Liver (tissue), 9 donors: Measurements from ENCODE around the gene HDAC10. TPM values are rescaled to one million over a fixed set of nuclear protein-coding genes. Genes with fewer than 3 reads are reported as not detected.

ENCODE experiments used
- DNase-seq: peaks from one replicate; pipeline ENCODE4 v3.0.0-alpha.2; 2017; ENCODE audit warnings: low spot score
- H3K27ac ChIP-seq, 2 donors: one replicate each; pipeline ENCODE4 v1.7.0; 2013; ENCODE audit warnings: inconsistent platforms in 2 of 2, low read length in 2 of 2, control low read depth in 1 of 2, low read depth in 1 of 2, mild to moderate bottlenecking in 1 of 2
- H3K27me3 ChIP-seq, 4 donors: one replicate each; pipeline versions ENCODE4 v1.6.1 to v1.7.0; 2013; ENCODE audit warnings: low read length in 3 of 4, inconsistent platforms in 1 of 4, mild to moderate bottlenecking in 1 of 4, moderate library complexity in 1 of 4; ENCODE audit not compliant: control insufficient read depth in 4 of 4, insufficient read depth in 4 of 4
- H3K36me3 ChIP-seq, 4 donors: one replicate each; pipeline versions ENCODE4 v1.6.1 to v1.7.0; 2013; ENCODE audit warnings: low read length in 3 of 4, mild to moderate bottlenecking in 3 of 4, low read depth in 1 of 4, moderate library complexity in 1 of 4; ENCODE audit not compliant: control insufficient read depth in 4 of 4, insufficient read depth in 3 of 4
- H3K4me1 ChIP-seq, 4 donors: one replicate each; pipeline versions ENCODE4 v1.6.1 to v1.7.0; 2013; ENCODE audit warnings: low read length in 3 of 4, mild to moderate bottlenecking in 3 of 4, moderate library complexity in 1 of 4; ENCODE audit not compliant: control insufficient read depth in 4 of 4, insufficient read depth in 4 of 4
- H3K4me3 ChIP-seq, 3 donors: one replicate each; pipeline versions ENCODE4 v1.6.1 to v1.7.0; 2013; ENCODE audit warnings: low read length in 3 of 3, control low read depth in 1 of 3, low read depth in 1 of 3, mild to moderate bottlenecking in 1 of 3
- H3K9ac ChIP-seq, 2 donors: one replicate each; pipeline ENCODE4 v1.7.0; 2013; ENCODE audit warnings: low read length in 2 of 2, mild to moderate bottlenecking in 2 of 2, moderate library complexity in 2 of 2, control low read depth in 1 of 2, low read depth in 1 of 2
- H3K9me3 ChIP-seq, 4 donors: one replicate each; pipeline versions ENCODE4 v1.6.1 to v1.7.0; 2013; ENCODE audit warnings: low read length in 3 of 4; ENCODE audit not compliant: control insufficient read depth in 4 of 4
- ATF3 ChIP-seq: IDR thresholded peaks from 2 replicates; pipeline ENCODE4 v1.6.1; 2016; ENCODE audit warnings: antibody characterized with exemption
- CTCF ChIP-seq: fragments of 150-350 bp; IDR thresholded peaks from 2 replicates; pipeline ENCODE4 v1.5.1; 2017; ENCODE audit warnings: improper control_type of control experiment, low read depth, low read length; ENCODE audit not compliant: missing input control
- EGR1 ChIP-seq, 2 donors: IDR thresholded peaks; 2 replicates each; pipeline ENCODE4 v1.6.1; 2016 to 2018; ENCODE audit warnings: antibody characterized with exemption in 2 of 2, low read depth in 2 of 2
- FOXA1 ChIP-seq: IDR thresholded peaks from 2 replicates; pipeline ENCODE4 v1.6.1; 2016; ENCODE audit warnings: antibody characterized with exemption
- FOXA2 ChIP-seq: IDR thresholded peaks from 2 replicates; pipeline ENCODE4 v1.6.1; 2016; ENCODE audit warnings: antibody characterized with exemption
- HNF4A ChIP-seq, 2 donors: conservative IDR thresholded peaks; 2 replicates each; pipeline ENCODE4 v1.6.1; 2016; ENCODE audit warnings: antibody characterized with exemption in 2 of 2, mild to moderate bottlenecking in 2 of 2
- JUND ChIP-seq, 2 donors: IDR thresholded peaks; 2 replicates each; pipeline ENCODE4 v1.6.1; 2016; ENCODE audit warnings: antibody characterized with exemption in 2 of 2
- MAX ChIP-seq: IDR thresholded peaks from 2 replicates; pipeline ENCODE4 v1.6.1; 2016; ENCODE audit warnings: antibody characterized with exemption
- NR2F2 ChIP-seq: IDR thresholded peaks from 2 replicates; pipeline ENCODE4 v1.6.1; 2016; ENCODE audit warnings: antibody characterized with exemption
- RAD21 ChIP-seq, 2 donors: IDR thresholded peaks; 2 replicates each; pipeline ENCODE4 v1.6.1; 2016; ENCODE audit warnings: antibody characterized with exemption in 2 of 2, mild to moderate bottlenecking in 2 of 2
- REST ChIP-seq: IDR thresholded peaks from 2 replicates; pipeline ENCODE4 v1.6.1; 2016; ENCODE audit warnings: antibody characterized with exemption, mild to moderate bottlenecking
- RXRA ChIP-seq, 2 donors: IDR thresholded peaks; 2 replicates each; pipeline ENCODE4 v1.6.1; 2017 to 2018; ENCODE audit warnings: antibody characterized with exemption in 2 of 2, mild to moderate bottlenecking in 1 of 2
- SP1 ChIP-seq: IDR thresholded peaks from 2 replicates; pipeline ENCODE4 v1.6.1; 2018; ENCODE audit warnings: antibody characterized with exemption, mild to moderate bottlenecking
- TAF1 ChIP-seq: conservative IDR thresholded peaks from 2 replicates; pipeline ENCODE4 v1.6.1; 2016; ENCODE audit warnings: antibody characterized with exemption, mild to moderate bottlenecking
- YY1 ChIP-seq: IDR thresholded peaks from 2 replicates; pipeline ENCODE4 v1.6.1; 2016; ENCODE audit warnings: antibody characterized with exemption, mild to moderate bottlenecking
- ZBTB33 ChIP-seq: IDR thresholded peaks from 2 replicates; pipeline ENCODE4 v1.6.1; 2016; ENCODE audit warnings: antibody characterized with exemption
- WGBS: extraction: QIAGEN DNeasy Blood & Tissue Kit; methylation state at CpG from one replicate; pipeline ENCODE4 v1.1.7; 2013; 5-methylcytosine and 5-hydroxymethylcytosine counted together
- polyA plus RNA-seq, 2 donors: library from polyadenylated mRNA; stranded (reverse) in 1 of 2; unstranded in 1 of 2; fragments of 200-250 nt in 1 of 2; fragments of >200 nt in 1 of 2; fragmentation: Nextera tagmentation in 1 of 2; extraction: Ambion mirVana in 1 of 2; gene quantifications; one replicate each; pipeline versions ENCODE4 v1.2.1 to v1.2.3, GENCODE V29; 2013 to 2015
- total RNA-seq, 2 donors: library from RNA; depleted of rRNA; stranded (reverse); fragments of >200 nt; gene quantifications; one replicate each; pipeline ENCODE4 v1.2.3, GENCODE V29; 2014
- donor health status: healthy.
- donor health status: healthy.
- donor health status: healthy.
- donor health status: healthy.
- donor health status: healthy.

Gene HDAC10
- total and polyA plus RNA-seq, 4 donors: 6.2 to 18.2 (median 13.6) TPM

- Histone ChIP-seq H3K36me3 (peaks cover 17 to 82% (median 39%) of the 10 kb centered on the region in 4 donors), H3K4me3 (no peak overlapping the region), H3K9ac (no peak overlapping the region), H3K27me3 (no peaks in the 10 kb centered on the region), H3K9me3 (no peaks in the 10 kb centered on the region), H3K27ac (no peak overlapping the region), H3K4me1 (no peaks in the 10 kb centered on the region)
- DNase-seq: no peak
- 90% methylated on average over 45 of the region's 45 CpGs for WGBS
- TF ChIP-seq REST (no peak), MAX (no peak), ATF3 (no peak), RAD21 (IDR thresholded peaks at IDR 0.05) (no peak), CTCF (no peak), FOXA1 (no peak)
Observed at GRCh38 chr22:50282361-50283155, 31.5 kb upstream of the HDAC10 start.

GRCh38 chr22:50281957-50282356 is 30.9 kb upstream of the HDAC10 start:
- DNase-seq: no peak
- no peaks in the 10 kb centered on the region for H3K9me3 ChIP-seq
- H3K4me3 ChIP-seq: no peak overlapping the region
- peaks cover 18 to 82% (median 40%) of the 10 kb centered on the region in 4 donors for H3K36me3 ChIP-seq
- no peak overlapping the region for H3K27ac ChIP-seq
- WGBS: 82% methylated on average over 25 of the region's 25 CpGs
- no peaks in the 10 kb centered on the region for H3K4me1 ChIP-seq
- no peak overlapping the region for H3K9ac ChIP-seq
- H3K27me3 ChIP-seq: no peaks in the 10 kb centered on the region
- TF ChIP-seq NR2F2 (no peak), REST (no peak), YY1 (no peak), FOXA2 (no peak), MAX (no peak), SP1 (no peak), ZBTB33 (no peak), ATF3 (no peak), RAD21 (IDR thresholded peaks at IDR 0.05) (no peak), EGR1 (IDR thresholded peaks at IDR 0.05; ENCODE audit: low read depth in 2 of 2) (no peak), FOXA1 (no peak), TAF1 (no peak), CTCF (no peak), RXRA (IDR thresholded peaks at IDR 0.05) (no peak), HNF4A (conservative IDR thresholded peaks at IDR 0.05) (no peak), JUND (IDR thresholded peaks at IDR 0.05) (no peak)
